HG03378 (cell line): Measurements from ENCODE around the gene KRTAP9-7.

ENCODE experiments used
- ATAC-seq: cut with Tn5 transposase; IDR thresholded peaks from one replicate; pipeline ENCODE4 v1.9.1; 2021; ENCODE audit warnings: mild to moderate bottlenecking, moderate library complexity; ENCODE audit not compliant: unreplicated experiment

KRTAP9-7 gene

DNA sequence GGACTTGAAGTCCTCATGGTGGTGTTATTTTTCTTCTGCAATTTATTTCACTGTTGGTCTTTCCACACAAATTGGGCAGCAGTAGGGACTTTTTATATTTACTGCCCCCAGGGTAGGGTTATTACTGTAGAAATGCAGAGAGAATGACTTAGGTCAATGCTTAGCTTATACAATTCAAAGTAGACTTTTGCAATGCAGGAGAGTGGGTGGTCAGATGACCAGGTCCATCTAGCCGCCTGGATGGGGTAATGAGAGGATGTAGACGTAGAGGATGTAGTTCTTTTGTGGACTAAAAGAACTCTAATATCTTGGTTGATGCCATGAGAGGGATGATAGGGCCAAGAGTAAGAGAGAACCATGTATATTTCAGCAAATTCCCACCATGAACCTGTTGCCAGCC, 42.7 kb downstream of the KRTAP9-7 start:
- no peak for ATAC-seq

DNA sequence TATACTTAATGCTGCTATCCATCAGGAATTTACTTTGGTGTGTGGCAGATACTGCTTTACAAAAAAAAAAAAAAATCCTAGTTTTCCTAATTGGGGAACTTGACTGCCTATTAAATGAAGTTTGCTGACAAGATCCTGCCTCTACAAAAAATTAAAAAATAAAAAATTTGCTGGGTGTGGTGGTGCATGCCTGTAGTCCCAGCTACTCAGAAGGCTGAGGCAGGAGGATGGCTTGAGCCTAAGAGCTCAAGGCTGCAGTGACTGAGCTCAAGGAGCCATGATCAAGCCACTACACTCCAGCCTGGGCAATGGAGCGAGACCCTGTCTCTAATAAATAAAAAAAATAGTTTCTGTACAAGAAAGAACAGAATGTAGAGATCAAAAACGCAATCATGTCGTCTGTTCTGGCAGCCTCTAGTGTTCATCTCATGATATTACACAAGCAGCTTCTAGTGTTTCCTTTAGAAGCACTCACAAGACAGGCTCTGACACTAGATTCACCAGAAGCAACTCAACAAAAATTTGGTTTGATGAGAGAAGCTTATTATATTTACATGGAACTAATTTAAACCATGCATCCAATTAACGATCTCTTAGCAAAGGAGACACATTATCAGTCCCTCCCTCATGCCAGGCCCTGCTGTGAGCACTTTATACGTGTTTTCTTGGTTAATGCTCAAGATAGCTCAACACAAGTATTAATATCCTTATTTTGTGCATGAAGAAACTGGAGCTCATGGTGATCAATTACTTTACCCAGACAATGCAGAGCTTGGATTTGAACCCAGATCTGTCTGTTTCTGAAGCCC, 46.8 kb downstream of the KRTAP9-7 start:
- ATAC-seq, result no peak

DNA sequence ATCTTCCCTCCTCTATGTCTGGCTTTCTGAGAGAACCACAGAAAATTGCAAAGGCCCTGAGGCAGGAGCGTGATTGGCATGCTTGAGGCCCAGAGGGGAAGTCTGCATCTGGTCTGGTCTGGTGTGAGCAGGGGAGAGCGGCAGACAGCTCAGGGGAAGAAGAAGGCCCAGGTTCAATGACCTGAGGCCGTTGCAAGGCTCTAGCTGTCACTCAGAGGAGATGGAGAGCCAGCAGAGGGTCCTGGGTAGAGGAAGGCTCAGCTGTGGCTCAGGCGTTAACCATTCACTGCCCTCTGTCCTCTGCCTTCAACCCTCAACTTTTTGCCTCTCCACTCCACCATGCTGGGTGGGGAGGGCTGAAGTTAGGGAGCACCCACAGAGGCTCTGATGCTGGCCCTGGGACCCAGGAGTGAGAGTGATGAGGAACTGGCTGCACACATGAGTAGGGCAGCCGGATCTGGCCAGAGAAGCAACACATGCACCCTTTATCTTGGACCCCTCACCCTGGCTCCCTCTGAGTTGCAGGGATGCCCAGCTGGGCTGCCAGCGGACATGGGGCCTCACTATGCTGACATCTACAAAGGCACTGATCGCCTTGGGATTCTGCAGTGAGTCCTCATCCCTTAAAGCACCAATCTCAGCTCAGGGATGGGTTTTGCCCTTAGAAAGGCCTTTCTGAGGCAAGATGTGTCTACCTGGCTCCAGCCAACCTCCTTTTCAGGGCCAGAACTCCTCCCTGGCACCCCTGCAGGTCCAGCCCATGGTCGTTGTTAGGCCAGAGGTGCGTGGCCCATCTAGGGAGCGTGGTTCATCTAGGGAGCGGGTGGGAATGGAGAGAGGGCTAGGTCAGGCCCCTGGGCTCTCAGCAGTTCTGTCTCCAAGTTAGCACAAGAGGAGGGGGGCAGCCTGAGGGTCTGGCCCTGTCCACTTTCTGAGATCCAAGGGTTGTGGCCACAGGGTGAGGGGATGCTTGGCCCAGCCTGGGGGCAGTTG, 47.7 kb downstream of the KRTAP9-7 start:
- ATAC-seq, result no peak

DNA sequence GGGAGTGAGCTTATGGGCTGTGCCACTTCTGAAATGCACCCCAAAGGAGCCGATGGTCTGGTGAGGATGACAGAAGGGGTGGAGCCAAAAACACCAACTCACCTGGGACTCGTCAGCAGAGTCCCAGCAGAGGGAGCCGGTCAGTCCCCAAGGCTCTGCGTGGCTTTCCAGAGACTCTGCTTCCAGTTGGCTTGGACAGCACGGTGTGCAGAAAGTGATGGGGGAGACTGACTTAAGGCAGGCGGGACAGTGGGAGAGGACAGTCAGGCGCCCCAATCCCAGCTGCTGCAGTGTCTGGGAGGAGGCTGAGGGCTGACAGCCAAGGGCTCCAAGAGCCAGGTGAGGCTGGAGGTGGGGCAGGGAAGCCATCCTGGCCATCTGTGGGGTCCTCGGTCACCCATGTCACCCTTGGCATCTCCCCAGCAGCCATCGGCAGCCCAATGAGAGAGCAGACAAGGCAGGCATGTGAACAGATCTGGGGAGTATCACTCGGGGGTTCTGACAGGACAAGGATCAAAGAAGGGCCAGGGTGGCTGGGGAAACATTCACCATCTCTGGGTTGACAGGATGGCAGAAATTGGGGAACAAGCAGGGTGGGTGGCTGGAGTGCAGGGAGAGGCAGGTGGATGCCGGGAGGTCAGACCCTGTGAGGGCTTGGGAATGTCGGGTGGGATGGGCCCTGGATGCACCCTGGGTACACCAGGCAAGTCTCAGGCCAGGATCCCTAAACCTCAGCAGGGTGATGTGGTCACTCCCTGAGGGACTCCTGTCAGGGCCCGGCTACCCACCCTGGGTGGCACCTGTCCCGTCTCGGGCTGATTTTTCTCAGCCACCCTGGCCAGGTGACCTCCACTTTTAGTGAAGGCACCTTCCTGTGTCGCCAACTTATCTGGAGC, 48.9 kb downstream of the KRTAP9-7 start:
- no peak for ATAC-seq

- ATAC-seq, result no peak
These were observed 49.6 kb downstream of the KRTAP9-7 start for GRCh38 chr17:41325126-41325525.

GRCh38 chr17:41325611-41326010, 50.1 kb downstream of the KRTAP9-7 start:
- ATAC-seq, result no peak
